M059J (cell line): ENCODE results near the gene FCRL1. TPM values are rescaled to one million over a fixed set of nuclear protein-coding genes. Genes with fewer than 3 reads are reported as not detected.
A peak's percentile ranks its signal among the peaks of the same experiment; 100 is the strongest.

Experiments
- DNase-seq: peaks from one replicate; pipeline ENCODE4 v3.0.0-alpha.2; 2012; ENCODE audit warnings: low read depth
- total RNA-seq: library from RNA; depleted of rRNA; stranded (reverse); fragments of >200 nt; shearing (Covaris generic); gene quantifications from 2 replicates; pipeline ENCODE4 v1.2.3, GENCODE V29; 2014

FCRL1 gene
- total RNA-seq, 1 experiment from 2014 or later, result not detected

- DNase-seq, result no peak
Observed at GRCh38 chr1:157803851-157804250, 16.1 kb downstream of the FCRL1 start.

GRCh38 chr1:157799996-157800395, 19.9 kb downstream of the FCRL1 start:
- DNase-seq, result no peak

- DNase-seq, result peak; percentile 5
Observed at GRCh38 chr1:157798211-157798610, 21.7 kb downstream of the FCRL1 start.

- no peak for DNase-seq
Observed at GRCh38 chr1:157785248-157785647, 34.7 kb downstream of the FCRL1 start.

DNA sequence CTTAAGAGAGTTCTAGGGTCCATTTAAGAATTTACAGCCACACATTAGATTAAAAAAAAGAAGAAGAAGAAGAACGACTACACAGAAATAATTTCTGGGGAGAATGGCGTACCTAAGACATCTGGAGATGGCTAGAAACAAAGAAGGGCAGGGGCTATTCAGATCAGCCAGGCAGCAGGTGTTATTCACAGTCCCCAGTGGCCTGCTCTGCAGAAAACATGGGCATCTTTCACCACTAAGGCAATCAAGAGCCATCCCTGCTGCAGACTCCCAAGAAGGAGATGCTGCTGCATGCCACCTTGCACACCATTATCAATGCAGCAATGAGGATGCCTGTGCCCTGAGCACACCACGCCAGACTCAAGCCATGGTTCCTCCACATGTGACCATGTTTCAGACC, 35.1 kb downstream of the FCRL1 start:
- DNase-seq, result no peak

GRCh38 chr1:157782931-157783330, 37.0 kb downstream of the FCRL1 start:
- DNase-seq, result no peak

DNA sequence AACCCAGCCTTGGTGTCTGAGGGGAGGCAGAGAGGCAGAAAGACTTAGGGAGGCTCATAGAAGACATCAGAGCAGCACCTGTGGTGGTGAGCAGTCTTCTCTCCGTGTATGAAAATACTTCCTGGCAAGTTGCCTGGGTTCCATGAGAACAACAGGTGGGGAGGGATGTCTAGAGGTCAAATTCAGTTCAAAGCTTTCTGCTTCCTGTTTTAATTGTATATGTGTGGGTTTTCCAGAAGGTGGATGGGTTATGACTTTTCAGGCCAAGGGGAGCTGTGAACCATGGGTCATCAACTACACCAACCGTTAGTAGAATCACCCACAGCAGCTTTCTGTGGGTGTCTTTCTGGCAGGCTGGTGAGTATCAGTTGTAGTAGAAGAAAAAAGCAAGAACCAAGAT, 38.9 kb downstream of the FCRL1 start:
- DNase-seq, result no peak

DNA sequence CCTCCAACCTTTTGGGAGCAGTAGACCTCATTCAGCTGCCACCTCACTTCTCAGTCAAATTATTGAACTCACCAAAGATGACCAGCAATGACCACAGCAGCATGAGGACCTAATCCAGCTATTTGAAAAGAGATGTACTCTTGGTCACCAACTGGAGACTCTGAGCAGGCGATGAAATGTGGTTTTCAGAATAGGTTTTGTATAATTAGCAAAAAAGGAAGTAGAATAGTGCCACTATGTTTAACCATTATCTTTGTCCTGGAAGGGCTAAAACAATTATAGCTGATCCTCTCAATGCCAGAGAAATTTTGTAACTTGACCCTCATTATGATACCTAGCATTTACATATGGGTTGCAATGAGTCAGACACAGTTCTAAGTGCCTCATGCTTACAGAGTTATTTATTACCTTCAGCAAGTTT, 42.9 kb downstream of the FCRL1 start, which contains the start of gene FCRL2:
Gene FCRL2 (minus strand): TSS at position 162 of the 421 bp plus-strand sequence. CDS start 59 bp downstream, at position 103.
- no peak for DNase-seq

GRCh38 chr1:157775101-157775870, 44.6 kb downstream of the FCRL1 start:
- no peak for DNase-seq

DNA sequence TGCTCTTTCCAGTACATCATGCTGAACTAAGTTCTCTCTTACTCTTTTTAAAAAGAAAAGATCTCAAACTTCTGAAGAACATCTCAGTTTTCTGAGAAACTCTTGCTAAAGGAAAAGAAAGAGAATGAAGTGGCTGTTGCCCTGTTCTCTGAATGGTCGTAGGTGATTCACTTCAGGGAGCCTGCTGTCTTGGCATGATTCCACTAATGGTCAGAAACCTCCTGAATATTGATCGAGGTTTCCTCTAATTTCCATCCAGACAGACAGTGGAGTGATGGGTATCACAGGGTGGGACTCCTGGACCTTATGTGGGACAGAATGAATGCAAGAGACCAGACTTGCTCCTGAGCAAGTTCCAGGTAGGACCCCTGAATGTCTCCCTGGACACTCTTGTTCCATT, 45.5 kb downstream of the FCRL1 start:
- DNase-seq, result no peak

GRCh38 chr1:157773493-157774350, 46.2 kb downstream of the FCRL1 start:
- no peak for DNase-seq

DNA sequence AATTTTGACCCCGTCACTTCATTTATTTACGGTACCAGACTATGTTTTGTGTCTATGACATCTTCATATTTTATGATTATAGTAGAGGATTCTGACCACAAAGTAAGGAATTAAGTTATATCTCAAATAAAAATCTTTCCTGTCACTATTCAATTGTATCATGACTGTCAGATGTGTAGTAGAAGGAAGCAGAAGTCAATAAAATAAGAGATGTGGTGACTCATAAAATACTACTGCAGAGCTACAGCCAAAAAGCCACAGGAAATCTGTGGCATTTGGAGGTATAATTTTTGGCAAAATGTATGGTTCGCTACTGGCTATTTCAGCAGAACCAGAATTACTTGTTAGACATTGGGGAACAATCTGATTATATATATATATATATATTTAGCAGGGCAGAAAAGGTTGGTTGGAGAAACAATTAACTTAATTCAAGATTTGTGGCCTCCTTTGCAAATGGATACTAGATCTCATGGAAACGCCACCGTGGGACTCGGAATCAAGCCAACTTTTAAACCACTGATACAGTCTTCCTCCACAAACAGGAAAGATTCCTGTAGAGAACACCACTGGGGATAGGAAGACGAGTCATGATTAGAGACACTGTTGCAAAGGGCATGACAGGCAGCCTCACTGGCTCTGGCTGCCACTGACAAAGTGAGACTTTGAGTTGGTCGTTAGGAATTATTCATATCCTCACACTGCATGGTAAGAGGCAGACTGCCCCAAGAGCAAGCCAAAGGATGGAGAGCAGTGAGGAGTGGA, 48.1 kb downstream of the FCRL1 start:
- peak; percentile 6 for DNase-seq

DNA sequence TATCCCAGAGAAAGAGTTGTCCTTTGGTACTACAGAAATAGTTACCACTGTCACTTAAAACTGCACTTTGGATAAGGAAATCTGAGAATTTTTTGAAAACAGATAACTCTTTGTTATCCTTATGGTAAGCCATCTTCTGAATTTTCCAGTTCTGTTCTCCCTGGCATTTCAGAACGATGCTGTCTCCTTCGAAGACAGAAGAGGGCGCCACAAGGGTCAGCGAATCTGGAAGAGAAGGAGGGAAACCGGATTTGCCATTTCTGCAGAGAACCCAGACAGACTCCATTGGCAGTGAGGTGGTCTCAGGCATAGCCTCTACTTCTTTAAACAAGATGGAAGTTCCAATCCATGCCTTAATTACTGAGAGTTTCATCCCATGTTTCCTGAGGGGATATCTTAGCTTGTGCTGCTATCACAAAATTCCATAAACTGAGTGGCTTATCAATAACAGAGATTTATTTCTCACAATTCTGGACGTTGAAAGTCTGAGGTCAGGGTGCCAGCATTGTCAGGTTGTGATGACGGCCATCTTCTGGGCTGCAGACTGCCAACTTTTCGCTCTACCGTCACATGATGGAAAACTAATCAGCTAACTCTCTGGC, 49.4 kb downstream of the FCRL1 start:
- DNase-seq, result no peak

DNA sequence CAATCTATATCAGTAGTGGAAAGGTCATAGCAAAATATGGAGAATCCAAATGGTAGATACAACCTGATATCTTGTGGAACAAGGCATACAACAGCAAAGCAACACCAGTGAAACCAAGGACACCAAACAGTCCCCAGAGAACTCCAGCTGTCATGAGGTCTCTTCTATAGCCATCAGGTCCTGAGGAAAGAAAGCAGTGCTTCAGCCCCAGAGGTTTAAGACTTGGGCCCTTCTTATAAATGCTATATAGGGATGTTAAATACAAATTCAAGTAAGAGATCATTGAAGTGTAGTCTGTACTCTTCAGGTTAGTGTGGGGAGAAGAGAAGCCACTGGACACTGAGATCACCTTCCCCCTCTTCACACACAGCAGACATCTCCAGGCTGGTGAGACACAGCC, 53.1 kb downstream of the FCRL1 start:
- DNase-seq, result no peak

DNA sequence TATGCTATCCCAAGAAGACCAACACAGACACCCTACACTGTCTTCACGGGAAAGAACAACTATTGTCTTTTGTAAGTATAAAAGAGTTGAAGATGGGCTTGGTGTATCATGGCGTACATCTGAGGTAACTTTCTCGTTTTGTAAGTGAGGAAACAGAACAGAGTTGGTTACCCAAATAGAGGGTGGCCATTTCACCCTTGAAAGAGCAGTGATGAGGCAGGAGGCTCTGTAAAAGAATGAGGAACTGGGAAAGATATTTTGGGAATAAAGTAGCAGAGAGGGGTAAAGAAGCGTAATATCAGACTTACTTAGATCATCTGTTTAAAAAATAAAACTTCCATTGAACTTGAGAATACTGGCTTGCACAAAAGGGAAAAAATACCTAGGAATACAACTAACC, 61.9 kb downstream of the FCRL1 start:
- DNase-seq, result no peak

DNA sequence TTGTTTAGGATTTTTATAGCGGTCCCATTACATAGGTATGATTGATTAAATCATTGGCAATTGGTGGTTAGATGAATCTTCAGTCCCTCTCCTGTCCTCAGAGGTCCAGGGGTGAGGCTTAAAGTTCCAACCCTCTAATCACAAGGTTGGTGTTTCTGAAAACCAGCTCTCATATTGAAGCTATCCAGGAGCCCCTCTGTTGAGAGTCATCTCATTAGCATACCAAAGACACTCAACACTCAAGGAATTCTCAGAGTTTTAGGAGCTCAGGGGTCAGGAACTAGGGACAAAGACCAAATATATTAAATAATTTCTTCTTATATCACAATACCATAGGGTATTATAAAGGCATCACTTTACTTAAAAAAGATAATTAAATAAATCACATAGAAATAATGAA, 66.3 kb downstream of the FCRL1 start:
- no peak for DNase-seq

GRCh38 chr1:157751283-157751682, 68.6 kb downstream of the FCRL1 start:
- DNase-seq, result no peak

- DNase-seq, result no peak
Observed at GRCh38 chr1:157748262-157748817, 71.6 kb downstream of the FCRL1 start.
